A673 (cell line): ENCODE results near the gene RDX. TPM values are rescaled to one million over a fixed set of nuclear protein-coding genes. Genes with fewer than 3 reads are reported as not detected.

ENCODE experiments used
- BruUV-seq: library from RNA; stranded (reverse); fragments of 400-500 nt; replicated peaks from 2 replicates; lab custom pipeline; 2021; lab: Mats Ljungman, UMichigan
- CTCF ChIA-PET: fragments of 300-600 bp; sonication (Branson Sonifier 250); formaldehyde crosslinking; loops from one replicate; lab custom pipeline; 2022; ENCODE audit warnings: antibody characterized with exemption; lab: Charles Lee
- POLR2A ChIA-PET: fragments of 300-600 bp; sonication (Branson Sonifier 250); formaldehyde crosslinking; loops from one replicate; lab custom pipeline; 2022; ENCODE audit warnings: antibody characterized with exemption; ENCODE audit not compliant: low non-redundant PET; lab: Charles Lee
- DNase-seq: peaks from one replicate; pipeline ENCODE4 v3.0.0-alpha.2; 2015; ENCODE audit warnings: low spot score
- H3K27ac ChIP-seq: fragments of 200-600 bp; sonication (generic); 2 replicates; pipeline ENCODE4 v1.5.1; 2016; ENCODE audit warnings: mixed run types, low read depth, mild to moderate bottlenecking, mixed read lengths, antibody characterized with exemption, low read length; ENCODE audit not compliant: poor library complexity, severe bottlenecking
- H3K27me3 ChIP-seq: fragments of 200-600 bp; sonication (generic); replicated peaks from 2 replicates; pipeline ENCODE4 v1.6.1; 2017; ENCODE audit warnings: mixed run types, low read depth, mild to moderate bottlenecking, mixed read lengths, antibody characterized with exemption, low read length; ENCODE audit not compliant: insufficient read depth, poor library complexity
- H3K36me3 ChIP-seq: fragments of 200-600 bp; sonication (generic); 2 replicates; pipeline ENCODE4 v1.6.1; 2016; ENCODE audit warnings: mixed run types, mild to moderate bottlenecking, mixed read lengths, antibody characterized with exemption, low read length; ENCODE audit not compliant: insufficient read depth, poor library complexity, severe bottlenecking
- H3K4me1 ChIP-seq: fragments of 200-600 bp; sonication (generic); 2 replicates; pipeline ENCODE4 v1.6.1; 2017; ENCODE audit warnings: mixed run types, mild to moderate bottlenecking, mixed read lengths, antibody characterized with exemption, low read length; ENCODE audit not compliant: insufficient read depth, poor library complexity, severe bottlenecking
- H3K4me3 ChIP-seq: fragments of 200-600 bp; sonication (generic); 2 replicates; pipeline ENCODE4 v1.5.1; 2016; ENCODE audit warnings: low read depth, mixed run types, mild to moderate bottlenecking, mixed read lengths, low read length; ENCODE audit not compliant: poor library complexity, severe bottlenecking
- H3K9me3 ChIP-seq: fragments of 200-600 bp; sonication (generic); 2 replicates; pipeline ENCODE4 v1.6.1; 2016; ENCODE audit warnings: mixed run types, low read depth, mild to moderate bottlenecking, mixed read lengths, antibody characterized with exemption, low read length; ENCODE audit not compliant: poor library complexity, severe bottlenecking
- CTCF ChIP-seq: fragments of 300-800, 200-600 bp; sonication (generic); conservative IDR thresholded peaks from 2 replicates; pipeline ENCODE4 v1.5.1; 2017; ENCODE audit warnings: low read depth, mild to moderate bottlenecking, antibody characterized with exemption, low read length, moderate library complexity, mixed read lengths
- EZH2 ChIP-seq: fragments of 200-600 bp; sonication (generic); IDR thresholded peaks from 2 replicates; pipeline ENCODE4 v1.6.1; 2017; ENCODE audit warnings: borderline replicate concordance, low read depth, mild to moderate bottlenecking, mixed read lengths, antibody characterized with exemption, low read length; ENCODE audit not compliant: poor library complexity, severe bottlenecking
- intact Hi-C: fragments of 100-400 bp; cut with micrococcal nuclease; formaldehyde crosslinking; loops from one replicate; pipeline ENCODE4 v1.10.0; 2022; ENCODE audit not compliant: unreplicated experiment
- total RNA-seq: library from RNA; stranded (reverse); gene quantifications from 2 replicates; pipeline ENCODE4 v1.2.3, GENCODE V29; 2021

RDX gene
- total RNA-seq, 1 experiment from 2014 or later: 395 TPM

DNA sequence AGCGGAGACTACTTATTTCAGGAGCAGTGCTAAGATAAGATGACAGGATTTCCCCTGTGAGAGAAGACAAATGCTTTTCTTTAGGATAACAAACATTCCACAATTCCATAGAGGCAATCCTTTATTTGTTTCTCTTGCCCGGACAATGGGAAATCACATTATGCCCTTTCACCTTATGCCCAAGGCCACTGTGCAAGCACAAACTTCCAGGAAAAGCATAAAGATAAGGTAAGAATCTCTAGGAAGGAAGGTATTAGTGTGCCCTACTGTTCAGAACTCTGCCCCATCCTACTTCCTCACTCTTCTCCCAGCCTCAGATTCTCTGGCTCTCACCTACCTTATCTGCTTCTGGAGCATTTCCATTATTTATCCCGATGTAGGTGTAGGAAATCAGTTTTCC, 23.1 kb upstream of the RDX start:
- no peak overlapping the region for H3K27ac ChIP-seq
- H3K9me3 ChIP-seq: no peaks in the 10 kb centered on the region
- H3K36me3 ChIP-seq: no peaks in the 10 kb centered on the region
- no TSS peak for BruUV-seq
- peaks cover 28% of the 10 kb centered on the region for H3K4me1 ChIP-seq
- intact Hi-C loops: no loop called here
- CTCF ChIA-PET: no interaction called here
- no peaks in the 10 kb centered on the region for H3K27me3 ChIP-seq
- POLR2A ChIA-PET: interaction anchor here (0.6 kb wide), 1 partner anchor 1362 kb away, joined by 3 read pairs; no protein-coding TSS in a partner anchor
- TF ChIP-seq CTCF: no peak
- TF ChIP-seq EZH2: no peak
- DNase-seq: no peak
- no peak overlapping the region for H3K4me3 ChIP-seq

GRCh38 chr11:110318638-110319404, 22.4 kb upstream of the RDX start:
- no TSS peak for BruUV-seq
- intact Hi-C loops: no loop called here
- H3K4me1 ChIP-seq: peaks cover 28% of the 10 kb centered on the region
- H3K27ac ChIP-seq: no peak overlapping the region
- POLR2A ChIA-PET: interaction anchor here (0.7 kb wide), 1 partner anchor 10 kb away, joined by 9 read pairs; no protein-coding TSS in a partner anchor
- DNase-seq: no peak
- H3K9me3 ChIP-seq: no peaks in the 10 kb centered on the region
- H3K36me3 ChIP-seq: no peaks in the 10 kb centered on the region
- TF ChIP-seq EZH2 (no peak), CTCF (no peak)
- CTCF ChIA-PET: no interaction called here
- no peak overlapping the region for H3K4me3 ChIP-seq
- no peaks in the 10 kb centered on the region for H3K27me3 ChIP-seq

GRCh38 chr11:110317516-110317932, 21.1 kb upstream of the RDX start:
- ChIA-PET POLR2A (no interaction called here), CTCF (no interaction called here)

More at GRCh38 chr11:110317516-110317932, 21.1 kb upstream of the RDX start:
- BruUV-seq: no TSS peak
- no peak overlapping the region for H3K27ac ChIP-seq
- no peak overlapping the region for H3K4me3 ChIP-seq
- TF ChIP-seq EZH2 (no peak), CTCF (no peak)
- no peaks in the 10 kb centered on the region for H3K36me3 ChIP-seq
- no peaks in the 10 kb centered on the region for H3K9me3 ChIP-seq
- peak; percentile 87 for DNase-seq
- intact Hi-C loops: no loop called here
- no peaks in the 10 kb centered on the region for H3K27me3 ChIP-seq
- H3K4me1 ChIP-seq: peaks cover 31% of the 10 kb centered on the region
